Fibroblast of mammary gland (primary cell): Measurements from ENCODE around the gene PPIA.

Experiments
- DNase-seq: peaks from one replicate; pipeline ENCODE4 v3.0.0-alpha.2; 2010; ENCODE audit warnings: low read depth
- H3K4me3 ChIP-seq: 2 replicates; pipeline ENCODE4 v1.5.1; 2011; ENCODE audit warnings: low read depth, mild to moderate bottlenecking, low read length, moderate library complexity; ENCODE audit not compliant: control insufficient read depth
- CTCF ChIP-seq: conservative IDR thresholded peaks from 2 replicates; pipeline ENCODE4 v1.5.1; 2011; ENCODE audit warnings: low read depth, low read length, inconsistent platforms; ENCODE audit not compliant: control insufficient read depth, insufficient read depth

PPIA gene

DNA sequence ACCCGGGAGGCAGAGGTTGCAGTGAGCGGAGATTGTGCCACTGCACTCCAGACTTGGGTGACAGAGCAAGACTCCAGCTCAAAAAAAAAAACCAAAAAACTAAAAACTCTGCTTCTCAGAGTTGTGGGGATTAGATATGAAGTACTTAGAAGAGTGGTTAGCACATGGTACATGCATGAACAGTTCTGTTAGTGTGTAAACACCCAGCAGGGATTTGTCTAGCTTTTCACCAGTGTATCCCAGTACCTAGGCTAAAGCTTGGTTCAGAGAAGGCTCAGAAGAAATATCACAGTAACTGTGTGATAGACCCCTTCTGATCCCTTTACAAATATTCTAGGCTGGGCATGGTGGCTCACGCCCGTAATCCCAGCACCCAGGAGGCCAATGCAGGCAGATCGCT is 9.5 kb downstream of the PPIA start:
- no peak for TF ChIP-seq CTCF
- H3K4me3 ChIP-seq: no peak overlapping the region
- DNase-seq: no peak

DNA sequence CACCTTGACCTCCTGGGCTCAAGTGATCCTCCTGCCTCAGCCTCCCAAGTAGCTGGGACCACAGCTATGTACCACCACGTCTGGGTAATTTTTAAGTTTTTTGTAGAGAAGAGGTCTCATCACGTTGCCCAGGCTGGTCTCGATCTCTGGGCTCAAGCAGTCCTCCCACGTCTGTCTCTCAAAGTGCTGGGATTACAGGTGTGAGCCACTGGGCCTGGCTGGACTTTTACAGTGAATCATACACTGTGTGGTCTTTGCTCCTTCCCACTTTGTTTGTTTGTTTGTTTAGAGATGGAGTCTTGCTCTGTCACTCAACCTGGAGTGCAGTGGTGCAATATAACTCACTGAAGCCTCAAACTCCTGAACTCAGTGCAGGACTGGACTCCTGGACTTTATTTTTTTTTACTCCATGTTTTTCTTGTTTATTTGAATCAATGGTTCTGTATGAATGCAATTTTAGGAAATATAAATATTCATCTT is 12.5 kb downstream of the PPIA start:
- H3K4me3 ChIP-seq: no peak overlapping the region
- no peak for DNase-seq
- no peak for TF ChIP-seq CTCF

- TF ChIP-seq CTCF: no peak
- no peak for DNase-seq
- no peak overlapping the region for H3K4me3 ChIP-seq
These were observed 14.6 kb downstream of the PPIA start for GRCh38 chr7:44811093-44811492.

GRCh38 chr7:44811571-44811970 is 15.1 kb downstream of the PPIA start:
- no peak for TF ChIP-seq CTCF
- no peak for DNase-seq
- H3K4me3 ChIP-seq: no peak overlapping the region

DNA sequence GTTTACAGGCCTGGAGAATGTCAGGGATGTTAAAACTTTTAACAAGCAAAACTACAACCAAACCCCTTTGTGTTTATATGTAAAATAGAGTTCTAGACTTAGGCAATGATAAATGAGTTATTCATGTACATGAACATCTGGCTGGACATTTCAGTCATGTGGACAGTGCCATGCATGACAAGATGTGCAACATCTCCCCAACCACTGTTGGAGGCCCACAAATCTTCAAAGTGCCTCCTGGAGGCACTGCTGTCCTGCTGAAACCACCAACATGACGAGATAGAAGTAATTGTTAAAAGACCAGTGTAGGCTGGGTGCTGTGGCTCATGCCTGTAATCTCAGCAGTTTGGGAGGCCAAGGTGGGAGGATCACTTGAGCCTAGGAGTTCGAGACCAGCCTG is 18.4 kb downstream of the PPIA start:
- H3K4me3 ChIP-seq: no peak overlapping the region
- TF ChIP-seq CTCF: no peak
- no peak for DNase-seq

DNA sequence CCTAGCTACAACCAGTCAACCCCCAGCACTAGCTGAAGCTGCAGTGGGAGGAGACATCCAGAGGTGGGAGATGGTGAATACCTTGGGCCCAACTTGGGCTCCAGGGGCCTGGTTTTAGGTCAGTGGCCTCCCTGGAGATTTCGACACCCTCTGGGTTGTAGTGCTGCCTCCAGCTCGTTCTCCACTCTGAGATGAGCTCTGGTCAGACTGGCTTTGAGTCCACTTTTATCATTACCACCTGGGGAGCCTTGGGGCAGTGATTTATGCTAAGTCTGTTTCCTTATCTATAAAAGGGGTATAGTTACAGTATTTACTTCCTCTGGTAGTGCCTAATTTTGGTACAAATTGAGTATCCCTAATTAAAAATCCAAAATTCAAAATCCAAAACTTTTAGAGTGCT is 22.8 kb downstream of the PPIA start:
- no peak overlapping the region for H3K4me3 ChIP-seq

More for the DNA sequence above, 22.8 kb downstream of the PPIA start:
- no peak for DNase-seq
- no peak for TF ChIP-seq CTCF
